HG03135 (cell line): Measurements from ENCODE around the gene BAIAP2L1.

Experiments used
- ATAC-seq: cut with Tn5 transposase; IDR thresholded peaks from one replicate; pipeline ENCODE4 v1.9.1; 2021; ENCODE audit warnings: mild to moderate bottlenecking, moderate library complexity; ENCODE audit not compliant: unreplicated experiment

The BAIAP2L1 gene

GRCh38 chr7:98281757-98282606, 118.9 kb downstream of the BAIAP2L1 start:
- peak; percentile 21 for ATAC-seq

- ATAC-seq, result peak; percentile 73
Measured at GRCh38 chr7:98280791-98281756, 119.8 kb downstream of the BAIAP2L1 start, which contains the start of gene BRI3. BRI3 (plus strand) TSS chr7:98281686; CDS start chr7:98281796, 110 bp downstream.

GRCh38 chr7:98280296-98280695, 120.6 kb downstream of the BAIAP2L1 start:
- ATAC-seq, result no peak

GRCh38 chr7:98278936-98279335, 122.0 kb downstream of the BAIAP2L1 start:
- ATAC-seq, result no peak

GRCh38 chr7:98278408-98278807, 122.5 kb downstream of the BAIAP2L1 start:
- ATAC-seq, result no peak

- ATAC-seq, result no peak
Measured at GRCh38 chr7:98276241-98276761, 124.6 kb downstream of the BAIAP2L1 start.

GRCh38 chr7:98267303-98267702, 133.6 kb downstream of the BAIAP2L1 start:
- ATAC-seq, result no peak

- no peak for ATAC-seq
Measured at GRCh38 chr7:98266840-98267239, 134.1 kb downstream of the BAIAP2L1 start.

GRCh38 chr7:98265841-98266271, 135.0 kb downstream of the BAIAP2L1 start:
- ATAC-seq, result no peak

- no peak for ATAC-seq
Measured at GRCh38 chr7:98257701-98258100, 143.2 kb downstream of the BAIAP2L1 start.

- no peak for ATAC-seq
Measured at GRCh38 chr7:98256431-98256830, 144.5 kb downstream of the BAIAP2L1 start.

GRCh38 chr7:98254951-98255610, 145.8 kb downstream of the BAIAP2L1 start:
- no peak for ATAC-seq

GRCh38 chr7:98254516-98254915, 146.4 kb downstream of the BAIAP2L1 start:
- no peak for ATAC-seq

- no peak for ATAC-seq
Measured at GRCh38 chr7:98252425-98253054, 148.3 kb downstream of the BAIAP2L1 start.

- peak; percentile 97 for ATAC-seq
Measured at GRCh38 chr7:98251601-98252424, 149.1 kb downstream of the BAIAP2L1 start, which contains the start of gene TECPR1. TECPR1 (minus strand) TSS chr7:98252232; CDS start chr7:98246146, 6,086 bp downstream.

- ATAC-seq, result peak; percentile 18
Measured at GRCh38 chr7:98251231-98251600, 149.7 kb downstream of the BAIAP2L1 start.

GRCh38 chr7:98250789-98251188, 150.1 kb downstream of the BAIAP2L1 start:
- no peak for ATAC-seq

- ATAC-seq, result no peak
Measured at GRCh38 chr7:98249106-98249505, 151.8 kb downstream of the BAIAP2L1 start.

GRCh38 chr7:98248156-98248555, 152.7 kb downstream of the BAIAP2L1 start:
- ATAC-seq, result no peak
